Activated naive CD8-positive, alpha-beta T cell treated with anti-CD3 and anti-CD28 coated beads, Interleukin-2, amount 10 ng/mL, durations not matched to agents 7 days and 5 days (primary cell): ENCODE measurements around the gene MYOCOS. TPM values are rescaled to one million over a fixed set of nuclear protein-coding genes. Genes with fewer than 3 reads are reported as not detected.

Source experiments
- total RNA-seq, 2 experiments: library from RNA; stranded (reverse); gene quantifications; one replicate each; pipeline ENCODE4 v1.2.3, GENCODE V29; 2021

The MYOCOS gene
- total RNA-seq, 2 experiments from 2014 or later = 0.14 to 0.28 TPM

Other genes starting within 250 kb of the MYOCOS start
- gene PRRC2C, start 136.7 kb upstream of the MYOCOS start, total RNA-seq = 100 to 1,000 TPM; 246 to 258 TPM
- gene MYOC, start 30.4 kb downstream of the MYOCOS start, total RNA-seq = not detected
- gene VAMP4, start 119.8 kb downstream of the MYOCOS start, total RNA-seq = 10 to 100 TPM; 17.5 to 20.8 TPM
- 10 to 100 TPM; 36.9 to 38.7 TPM for gene METTL13, start 159.4 kb downstream of the MYOCOS start, total RNA-seq
- gene DNM3, start 219.3 kb downstream of the MYOCOS start, total RNA-seq = 1 to 10 TPM; 2.0 to 2.4 TPM